SK-N-SH treated with all-trans-retinoic acid at 6 μM for 48 hours (cell line): Measurements from ENCODE around the gene TRAF7.
"Not testable (repeated sequence)": the region's sequence is repeated elsewhere in the genome, so short reads cannot be mapped to it uniquely, and the experiment has no call there.

Experiments used
- ATAC-seq: fragments of 200-7000 bp; cut with Tn5 transposase; 3 replicates; pipeline ENCODE4 v1.9.1; 2020; ENCODE audit warnings: mild to moderate bottlenecking, moderate library complexity
- ARNTL ChIP-seq: fragments of 450-650 bp; formaldehyde crosslinking; IDR thresholded peaks from 2 replicates; pipeline ENCODE4 v1.5.0; 2020; ENCODE audit warnings: low read depth, mild to moderate bottlenecking, moderate library complexity, borderline replicate concordance
- BACH2 ChIP-seq: fragments of 250-450 bp; sonication (Bioruptor Pico); IDR thresholded peaks from 2 replicates; pipeline ENCODE4 v1.9.0; 2021; ENCODE audit warnings: mild to moderate bottlenecking, borderline replicate concordance
- CREB5 ChIP-seq: fragments of 250-450 bp; sonication (Bioruptor Pico); IDR thresholded peaks from 2 replicates; pipeline ENCODE4 v1.5.1; 2020; ENCODE audit warnings: low read depth, mild to moderate bottlenecking, moderate library complexity
- CSRNP3 ChIP-seq: fragments of 250-450 bp; sonication (Bioruptor Pico); IDR thresholded peaks from 2 replicates; pipeline ENCODE4 v1.5.1; 2021; ENCODE audit warnings: mild to moderate bottlenecking, moderate library complexity
- ESRRG ChIP-seq: fragments of 250-450 bp; sonication (Bioruptor Pico); IDR thresholded peaks from 2 replicates; pipeline ENCODE4 v1.6.1; 2021; ENCODE audit warnings: mild to moderate bottlenecking
- GLIS3 ChIP-seq: fragments of 250-450 bp; sonication (Bioruptor Pico); IDR thresholded peaks from 2 replicates; pipeline ENCODE4 v1.5.0; 2020; ENCODE audit warnings: mild to moderate bottlenecking, moderate library complexity
- ISL1 ChIP-seq: fragments of 250-450 bp; sonication (Bioruptor Pico); IDR thresholded peaks from 2 replicates; pipeline ENCODE4 v2.1.2; 2022; ENCODE audit warnings: mild to moderate bottlenecking, moderate library complexity
- OSR1 ChIP-seq: fragments of 250-450 bp; sonication (Bioruptor Pico); IDR thresholded peaks from 2 replicates; pipeline ENCODE4 v1.8.0; 2022; ENCODE audit warnings: moderate library complexity, mild to moderate bottlenecking, inconsistent platforms
- PATZ1 ChIP-seq: fragments of 250-450 bp; sonication (Bioruptor Pico); IDR thresholded peaks from 2 replicates; pipeline ENCODE4 v1.8.0; 2020; ENCODE audit warnings: mild to moderate bottlenecking, moderate library complexity, borderline replicate concordance
- PPARA ChIP-seq: fragments of 250-450 bp; sonication (Bioruptor Pico); IDR thresholded peaks from 2 replicates; pipeline ENCODE4 v1.5.0; 2020; ENCODE audit warnings: mild to moderate bottlenecking, borderline replicate concordance
- RARB ChIP-seq: fragments of 250-450 bp; sonication (Bioruptor Pico); IDR thresholded peaks from 2 replicates; pipeline ENCODE4 v1.8.0; 2021; ENCODE audit warnings: mild to moderate bottlenecking, moderate library complexity
- SNAI2 ChIP-seq: fragments of 250-450 bp; sonication (Bioruptor Pico); IDR thresholded peaks from 2 replicates; pipeline ENCODE4 v1.5.0; 2020; ENCODE audit warnings: mild to moderate bottlenecking, moderate library complexity
- TCF4 ChIP-seq: fragments of 250-450 bp; sonication (Bioruptor Pico); IDR thresholded peaks from 2 replicates; pipeline ENCODE4 v1.8.0; 2021; ENCODE audit warnings: mild to moderate bottlenecking, moderate library complexity, borderline replicate concordance
- TOX ChIP-seq: fragments of 250-450 bp; sonication (Bioruptor Pico); IDR thresholded peaks from 2 replicates; pipeline ENCODE4 v1.8.0; 2021; ENCODE audit warnings: mild to moderate bottlenecking, moderate library complexity, borderline replicate concordance
- TSHZ2 ChIP-seq: fragments of 250-450 bp; sonication (Bioruptor Pico); IDR thresholded peaks from 2 replicates; pipeline ENCODE4 v1.5.0; 2020; ENCODE audit warnings: mild to moderate bottlenecking, moderate library complexity
- ZC3H10 ChIP-seq: fragments of 250-450 bp; sonication (Bioruptor Pico); IDR thresholded peaks from 2 replicates; pipeline ENCODE4 v1.5.1; 2021; ENCODE audit warnings: mild to moderate bottlenecking, moderate library complexity
- ZFP3 ChIP-seq: fragments of 250-450 bp; sonication (Bioruptor Pico); IDR thresholded peaks from 2 replicates; pipeline ENCODE4 v1.5.0; 2020; ENCODE audit warnings: mild to moderate bottlenecking, moderate library complexity
- ZFP30 ChIP-seq: fragments of 450-650 bp; formaldehyde crosslinking; IDR thresholded peaks from 2 replicates; pipeline ENCODE4 v1.5.0; 2022; ENCODE audit warnings: mild to moderate bottlenecking, moderate library complexity
- ZNF565 ChIP-seq: fragments of 450-650 bp; formaldehyde crosslinking; conservative IDR thresholded peaks from 2 replicates; pipeline ENCODE4 v1.5.0; 2020; ENCODE audit warnings: low read depth, mild to moderate bottlenecking, moderate library complexity
- ZNF70 ChIP-seq: fragments of 450-650 bp; formaldehyde crosslinking; IDR thresholded peaks from 2 replicates; pipeline ENCODE4 v1.5.0; 2020; ENCODE audit warnings: mild to moderate bottlenecking, moderate library complexity
- ZNF8 ChIP-seq: fragments of 450-650 bp; formaldehyde crosslinking; IDR thresholded peaks from 2 replicates; pipeline ENCODE4 v1.5.0; 2020; ENCODE audit warnings: mild to moderate bottlenecking, moderate library complexity

TRAF7 gene

GRCh38 chr16:2115591-2115973, 40.0 kb upstream of the TRAF7 start:
- ATAC-seq, result no peak

GRCh38 chr16:2116428-2116827, 39.2 kb upstream of the TRAF7 start:
- ATAC-seq, result not testable (repeated sequence)

More at GRCh38 chr16:2115591-2115973, 40.0 kb upstream of the TRAF7 start:
- TF ChIP-seq CREB5 (CRISPR knock-in tag) (no peak), ARNTL (no peak), OSR1 (CRISPR knock-in tag) (no peak), ZNF565 (CRISPR knock-in tag) (no peak), TCF4 (no peak), BACH2 (CRISPR knock-in tag) (no peak), CSRNP3 (CRISPR knock-in tag) (no peak), ESRRG (CRISPR knock-in tag) (no peak), SNAI2 (no peak), ZNF70 (no peak), ZFP30 (CRISPR knock-in tag) (no peak), PATZ1 (CRISPR knock-in tag) (no peak), ZFP3 (CRISPR knock-in tag) (no peak), ZC3H10 (no peak)

GRCh38 chr16:2117341-2117740, 38.2 kb upstream of the TRAF7 start:
- ATAC-seq, result not testable (repeated sequence)

- not testable (repeated sequence) for ATAC-seq
These were observed 37.4 kb upstream of the TRAF7 start for GRCh38 chr16:2117960-2118722.

- peak; percentile 13; the same call in 1 of the 3 replicates for ATAC-seq
These were observed 34.3 kb upstream of the TRAF7 start for GRCh38 chr16:2121325-2121724.

GRCh38 chr16:2121853-2122252, 33.7 kb upstream of the TRAF7 start:
- no peak for ATAC-seq
- TF ChIP-seq ZNF70 (no peak), GLIS3 (CRISPR knock-in tag) (no peak), ZNF8 (CRISPR knock-in tag) (no peak), RARB (CRISPR knock-in tag) (no peak), TOX (CRISPR knock-in tag) (no peak), CREB5 (CRISPR knock-in tag) (no peak), SNAI2 (no peak), CSRNP3 (CRISPR knock-in tag) (no peak), ZC3H10 (no peak), ZNF565 (CRISPR knock-in tag) (no peak), OSR1 (CRISPR knock-in tag) (no peak), BACH2 (CRISPR knock-in tag) (no peak), ESRRG (CRISPR knock-in tag) (no peak), ISL1 (CRISPR knock-in tag) (no peak), PPARA (CRISPR knock-in tag) (no peak), ARNTL (no peak), ZFP3 (CRISPR knock-in tag) (no peak), TSHZ2 (no peak)
